ENCODE measurements around the gene FSTL4.

DNA sequence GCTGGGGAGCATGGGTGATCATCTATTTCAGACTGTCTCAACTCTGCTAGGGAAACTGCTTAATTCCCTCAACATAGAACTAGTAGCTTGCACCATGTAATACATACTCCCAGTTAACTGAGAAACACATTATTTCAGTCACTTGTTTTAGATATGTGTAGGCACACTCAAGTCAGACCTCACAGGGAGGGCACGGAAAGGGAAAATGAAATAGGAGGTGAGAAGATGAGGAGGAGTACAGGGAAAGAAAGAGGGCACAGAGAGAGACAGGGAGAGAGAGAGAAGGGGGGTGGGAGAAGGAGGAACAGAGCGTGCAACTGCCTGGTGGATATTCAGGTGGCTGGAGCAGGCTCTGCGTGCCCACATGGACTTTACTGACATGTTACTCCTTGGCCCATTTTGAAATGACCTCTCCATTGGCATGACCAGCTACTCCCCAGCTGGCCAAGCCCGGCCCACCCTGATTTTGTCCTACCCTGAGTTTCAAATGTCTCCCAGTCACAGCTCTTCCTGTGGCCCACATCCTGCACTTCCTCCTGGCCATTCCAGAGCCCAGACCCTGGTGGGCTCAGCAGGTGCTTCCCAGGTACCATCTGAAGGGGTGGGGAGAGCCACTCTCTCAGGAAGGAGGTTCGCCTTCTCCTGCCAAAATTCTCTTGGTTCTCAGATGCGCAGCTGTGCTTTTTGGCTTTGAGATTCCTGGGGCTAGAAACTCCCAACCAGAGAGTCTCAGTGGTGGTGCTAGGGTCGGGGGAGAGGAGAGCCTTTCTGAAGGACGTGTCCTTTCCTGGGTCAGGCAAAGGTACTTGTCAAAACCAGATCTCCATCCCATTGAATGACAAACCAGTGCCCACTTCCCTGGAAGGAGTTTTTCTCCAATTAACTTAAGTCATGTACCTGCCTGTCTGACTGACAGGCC lies 229.4 kb downstream of the FSTL4 start:
- no peak for TF ChIP-seq POLR2A (IDR thresholded peaks at IDR 0.05)
- TF ChIP-seq, protein P1, sequence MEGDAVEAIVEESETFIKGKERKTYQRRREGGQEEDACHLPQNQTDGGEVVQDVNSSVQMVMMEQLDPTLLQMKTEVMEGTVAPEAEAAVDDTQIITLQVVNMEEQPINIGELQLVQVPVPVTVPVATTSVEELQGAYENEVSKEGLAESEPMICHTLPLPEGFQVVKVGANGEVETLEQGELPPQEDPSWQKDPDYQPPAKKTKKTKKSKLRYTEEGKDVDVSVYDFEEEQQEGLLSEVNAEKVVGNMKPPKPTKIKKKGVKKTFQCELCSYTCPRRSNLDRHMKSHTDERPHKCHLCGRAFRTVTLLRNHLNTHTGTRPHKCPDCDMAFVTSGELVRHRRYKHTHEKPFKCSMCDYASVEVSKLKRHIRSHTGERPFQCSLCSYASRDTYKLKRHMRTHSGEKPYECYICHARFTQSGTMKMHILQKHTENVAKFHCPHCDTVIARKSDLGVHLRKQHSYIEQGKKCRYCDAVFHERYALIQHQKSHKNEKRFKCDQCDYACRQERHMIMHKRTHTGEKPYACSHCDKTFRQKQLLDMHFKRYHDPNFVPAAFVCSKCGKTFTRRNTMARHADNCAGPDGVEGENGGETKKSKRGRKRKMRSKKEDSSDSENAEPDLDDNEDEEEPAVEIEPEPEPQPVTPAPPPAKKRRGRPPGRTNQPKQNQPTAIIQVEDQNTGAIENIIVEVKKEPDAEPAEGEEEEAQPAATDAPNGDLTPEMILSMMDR (IDR thresholded peaks at IDR 0.05): no peak

Data from lower leg skin (tissue), 3 donors.